GM19025 (cell line): ENCODE measurements around the gene DEFB124.
"Not testable (repeated sequence)": the region's sequence is repeated elsewhere in the genome, so short reads cannot be mapped to it uniquely, and the experiment has no call there.

Source experiments
- ATAC-seq: cut with Tn5 transposase; IDR thresholded peaks from one replicate; pipeline ENCODE4 v1.9.1; 2021; ENCODE audit warnings: mild to moderate bottlenecking, low read depth, moderate library complexity; ENCODE audit not compliant: unreplicated experiment

DEFB124 gene

DNA sequence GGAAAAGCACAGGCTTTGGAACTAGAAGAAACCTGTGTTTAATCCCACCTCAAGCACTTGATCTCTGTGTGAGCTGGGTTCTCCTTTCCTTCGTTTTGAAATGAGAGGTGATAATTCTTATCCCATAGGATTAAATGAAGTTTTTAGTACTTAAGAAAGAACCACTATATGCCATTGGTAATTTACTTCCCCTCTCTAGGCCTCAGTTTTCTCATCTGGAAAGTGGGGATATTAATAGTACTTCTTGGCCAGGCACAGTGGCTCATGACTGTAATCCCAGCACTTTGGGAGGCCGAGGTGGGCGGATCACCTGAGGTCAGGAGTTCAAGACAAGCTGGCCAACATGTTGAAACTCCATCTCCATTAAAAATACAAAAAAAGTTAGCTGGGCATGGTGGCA, 14.2 kb upstream of the DEFB124 start:
- no peak for ATAC-seq

DNA sequence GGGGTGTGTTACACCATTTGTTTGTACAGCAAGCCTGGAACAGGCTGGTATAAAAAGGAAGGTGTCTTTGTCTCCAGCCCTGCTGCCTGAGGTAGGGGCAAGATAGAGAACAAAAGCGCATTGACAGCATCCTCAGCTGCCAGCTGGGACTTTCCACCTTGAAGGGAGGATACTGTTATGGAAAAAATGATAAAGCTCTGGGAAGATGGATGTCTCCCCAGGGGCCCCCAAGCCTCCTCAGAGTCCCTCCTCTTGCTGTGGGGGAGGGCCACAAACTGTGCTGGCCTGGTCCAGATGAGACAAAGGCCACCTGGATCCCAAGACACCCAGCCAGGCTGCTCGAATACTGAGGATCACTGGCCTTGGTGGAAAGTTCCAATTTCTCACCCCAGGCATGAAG, 13.2 kb upstream of the DEFB124 start:
- no peak for ATAC-seq

DNA sequence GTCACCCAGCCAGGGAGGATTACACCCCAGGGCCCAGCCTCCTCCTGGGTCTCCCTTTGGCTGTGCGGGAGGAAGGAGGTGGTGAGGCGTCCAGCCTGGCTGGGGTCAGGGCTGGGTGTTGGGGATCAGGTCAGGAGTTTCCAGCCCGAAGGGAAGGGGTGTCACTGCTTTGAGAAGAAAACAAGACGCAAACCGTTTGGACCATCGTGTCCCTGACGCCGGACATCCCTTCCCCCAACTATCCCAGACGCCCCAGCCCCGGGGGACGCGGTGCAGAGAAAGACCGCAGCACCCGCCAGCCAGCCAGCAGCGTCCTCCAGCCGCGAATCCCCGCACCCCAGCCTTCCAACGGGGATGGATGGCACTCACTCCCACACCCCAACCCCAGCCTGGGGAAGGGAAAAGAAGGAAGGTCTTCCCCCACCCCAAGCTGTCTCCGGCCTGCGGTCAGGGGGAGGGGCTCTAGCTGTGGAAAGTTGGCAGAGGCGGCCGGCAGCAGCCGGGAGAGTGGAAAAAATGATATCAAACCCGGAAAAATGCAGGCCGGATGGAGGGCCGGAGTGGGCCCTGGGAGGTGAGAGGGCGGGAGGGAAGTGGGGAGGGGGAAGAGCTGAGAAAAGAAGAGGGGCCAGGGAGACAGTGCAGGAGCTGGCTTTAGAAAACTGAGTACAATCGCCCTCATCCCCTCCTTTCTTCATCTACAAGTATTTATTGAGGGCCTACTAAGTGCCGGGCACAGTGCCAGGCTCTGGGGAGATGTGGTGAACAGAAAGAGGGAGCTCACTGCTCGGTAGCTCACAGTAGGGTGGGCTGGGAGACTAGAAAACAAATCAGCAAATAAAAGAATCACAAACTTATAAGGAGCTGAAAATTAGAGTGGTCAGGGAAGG, 10.8 kb upstream of the DEFB124 start:
- ATAC-seq: no peak

DNA sequence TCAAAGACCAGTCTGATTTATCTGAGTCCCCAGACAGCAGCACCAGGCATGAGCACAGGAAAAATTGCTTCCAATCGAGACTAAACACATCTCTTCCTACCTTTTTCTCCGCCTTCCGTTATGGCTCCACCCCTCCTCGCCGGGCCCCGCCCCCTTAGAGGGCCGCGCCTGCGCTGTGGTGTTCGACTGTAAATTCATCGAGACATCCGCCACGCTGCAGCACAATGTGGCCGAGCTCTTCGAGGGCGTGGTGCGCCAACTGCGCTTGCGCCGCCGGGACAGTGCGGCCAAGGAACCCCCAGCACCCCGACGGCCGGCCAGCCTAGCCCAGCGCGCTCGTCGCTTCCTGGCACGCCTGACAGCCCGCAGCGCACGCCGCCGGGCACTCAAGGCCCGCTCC, 9.1 kb upstream of the DEFB124 start:
- no peak for ATAC-seq

DNA sequence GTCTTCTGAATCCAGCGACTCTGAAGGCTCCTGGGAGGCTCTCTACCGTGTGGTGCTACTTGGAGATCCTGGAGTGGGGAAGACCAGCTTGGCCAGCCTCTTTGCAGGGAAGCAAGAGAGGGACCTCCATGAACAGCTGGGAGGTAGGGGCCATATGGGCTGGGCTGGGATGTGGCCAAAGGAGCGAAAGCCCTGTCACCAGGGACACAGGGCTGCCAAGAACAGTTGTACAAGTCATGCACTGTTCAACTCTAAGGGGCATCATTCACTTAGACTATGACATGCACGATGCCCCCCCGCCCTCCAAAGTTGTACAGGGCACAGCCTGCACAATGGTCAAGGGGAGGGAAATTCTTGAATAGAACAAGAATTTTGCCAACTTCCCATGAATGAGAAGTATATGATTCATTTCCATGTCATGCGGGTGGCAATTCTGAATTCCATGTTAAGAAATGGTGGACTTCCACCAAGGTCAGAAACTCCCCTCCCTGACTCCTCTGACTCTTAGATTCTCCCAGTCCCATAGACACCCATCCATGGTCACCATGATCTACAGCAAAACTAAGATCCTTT, 1.8 kb upstream of the DEFB124 start:
- ATAC-seq: no peak

DNA sequence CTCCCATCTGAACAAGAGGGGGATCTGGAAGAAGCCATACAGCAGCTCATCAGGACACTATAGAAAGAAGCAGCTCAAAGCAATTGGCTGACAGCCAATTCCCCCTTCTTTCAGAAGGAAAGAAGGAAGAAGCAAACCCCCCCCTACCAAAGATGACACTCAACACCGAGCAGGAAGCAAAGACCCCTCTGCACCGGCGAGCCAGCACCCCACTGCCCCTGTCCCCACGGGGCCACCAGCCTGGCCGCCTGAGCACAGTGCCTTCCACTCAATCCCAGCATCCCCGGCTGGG, 1.3 kb upstream of the DEFB124 start:
- ATAC-seq: no peak

DNA sequence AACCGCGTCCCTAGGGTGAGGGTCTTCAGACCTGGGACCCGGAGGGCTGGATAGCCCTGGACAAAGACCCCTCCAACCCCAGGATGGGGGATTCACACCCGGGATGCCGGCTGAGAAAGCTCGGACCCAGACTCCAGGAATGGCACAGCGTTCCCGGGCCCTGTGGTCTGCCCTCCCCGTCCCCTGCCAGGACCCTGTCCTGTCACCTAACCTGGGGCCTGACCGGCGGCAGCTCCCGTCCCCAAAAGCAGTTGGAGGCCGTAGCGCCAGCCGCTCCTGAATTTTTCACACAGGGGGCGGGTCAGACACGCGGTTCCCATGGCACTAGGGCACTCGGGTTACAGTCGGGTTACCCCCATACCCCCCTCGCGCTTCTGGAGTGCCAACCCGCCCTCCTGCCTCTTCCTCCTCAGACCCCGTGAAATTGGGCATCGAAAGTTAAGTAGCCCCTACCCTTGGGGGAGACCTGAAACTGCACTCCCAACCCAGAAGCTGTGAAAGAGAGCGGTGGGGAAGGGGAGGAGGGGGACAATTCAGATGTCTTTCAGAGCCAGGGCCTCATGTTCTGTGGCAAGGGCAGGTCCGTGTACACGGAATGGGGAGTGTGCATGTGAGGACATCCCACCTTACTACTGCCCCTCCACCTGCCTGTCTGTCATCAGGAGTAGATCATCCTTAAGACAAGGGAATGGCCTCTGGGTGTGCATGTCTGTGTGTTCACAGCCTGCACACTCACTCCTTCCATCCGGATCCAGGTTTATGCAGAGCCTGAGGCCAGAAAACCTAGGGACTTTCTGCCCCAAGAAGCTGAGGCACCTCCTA, 756 bp upstream of the DEFB124 start:
- ATAC-seq: no peak

DNA sequence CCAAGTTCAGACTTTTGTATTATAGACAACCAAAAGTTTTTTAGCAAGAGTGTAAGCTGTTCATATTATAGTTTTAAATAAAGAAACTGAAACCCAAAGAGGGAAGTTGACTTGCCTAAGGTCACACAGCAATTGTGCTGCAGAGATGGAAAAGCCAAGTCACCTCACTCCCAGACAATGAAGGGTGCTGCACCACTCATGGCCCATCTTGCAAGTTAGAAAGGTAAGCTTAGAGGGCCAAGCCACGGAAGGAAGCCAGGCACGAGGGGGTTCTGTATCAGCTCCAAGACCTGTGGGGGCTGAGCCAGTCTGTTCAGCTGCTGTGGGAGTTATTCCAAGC, 860 bp downstream of the DEFB124 start:
- ATAC-seq: no peak

DNA sequence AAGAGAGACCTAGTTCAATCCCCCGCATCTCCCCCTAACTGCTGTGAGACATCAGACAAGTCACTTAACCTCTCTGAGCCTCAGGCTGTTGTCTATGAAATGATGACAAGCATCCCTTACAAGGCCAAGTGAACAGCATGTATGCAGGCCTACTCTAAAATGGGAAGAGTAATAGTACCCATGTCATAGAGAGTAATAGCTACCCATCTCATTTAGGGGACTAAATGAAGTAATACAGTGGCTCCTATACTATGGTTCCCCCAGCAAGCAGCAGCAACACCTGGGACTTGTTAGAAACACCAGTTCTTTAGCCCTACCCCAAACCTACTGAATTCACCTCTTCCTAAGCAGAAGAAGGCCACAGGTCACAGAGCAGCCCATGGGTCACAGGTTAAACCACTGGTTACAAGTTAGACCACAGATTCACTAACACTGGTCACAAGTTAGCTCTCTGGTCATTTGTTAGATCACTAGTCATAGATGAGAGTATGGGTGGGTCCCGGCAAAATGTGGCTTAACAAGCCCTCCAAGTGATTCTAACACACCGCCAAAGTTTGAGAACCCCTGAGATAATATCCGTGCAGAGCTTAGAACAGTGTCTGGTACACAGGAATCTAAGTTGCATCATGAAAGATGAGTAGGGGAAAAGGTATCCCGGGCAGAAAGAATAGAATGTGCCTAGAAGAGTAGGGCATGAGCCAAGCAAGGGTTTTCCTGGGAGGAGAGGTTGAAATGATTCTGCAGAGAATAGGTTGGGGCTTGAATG, 1.4 kb downstream of the DEFB124 start:
- ATAC-seq: no peak

DNA sequence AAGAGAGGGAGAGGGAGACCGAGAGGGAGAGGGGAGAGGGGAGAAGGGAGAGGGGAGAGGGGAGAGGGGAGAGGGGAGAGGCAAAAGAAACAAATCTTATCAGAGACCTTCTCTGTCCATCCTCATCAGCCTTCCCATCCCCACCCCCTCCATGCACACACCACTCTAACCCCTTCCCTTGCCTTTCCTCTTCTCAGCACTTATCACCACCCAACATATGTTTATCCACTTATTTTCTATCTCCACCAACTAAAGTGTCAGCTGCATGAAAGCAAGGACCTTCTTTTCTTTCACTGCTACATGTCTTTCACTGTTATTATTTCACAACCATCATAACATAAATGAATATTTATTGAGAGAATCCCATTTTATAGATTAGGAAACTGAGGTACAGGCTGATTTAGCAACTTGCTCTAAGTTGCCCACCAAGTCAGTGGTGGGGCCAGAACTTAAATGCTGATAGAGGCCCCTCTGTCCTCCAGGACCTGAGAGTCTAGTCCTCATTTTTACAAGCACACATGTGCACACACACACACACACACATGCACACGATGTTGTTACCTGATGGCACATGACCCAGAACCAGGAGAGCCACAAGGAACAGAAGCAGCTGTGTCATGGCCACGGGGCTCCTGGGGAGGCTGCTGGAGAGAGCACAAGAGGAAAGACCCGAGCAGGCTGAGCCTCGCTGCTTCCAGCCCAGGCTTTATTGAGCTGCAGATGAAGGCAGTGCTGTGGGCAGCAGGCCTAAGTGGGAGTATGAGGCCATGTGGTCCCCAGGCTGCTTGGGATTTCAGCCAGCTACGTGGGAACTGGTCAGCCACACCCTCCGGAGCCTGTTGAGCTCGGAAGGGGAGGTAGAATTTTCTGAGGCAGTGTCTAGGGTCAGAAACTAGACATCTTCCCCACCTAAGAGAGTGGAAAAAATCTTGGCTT, 2.3 kb downstream of the DEFB124 start:
- no peak for ATAC-seq

DNA sequence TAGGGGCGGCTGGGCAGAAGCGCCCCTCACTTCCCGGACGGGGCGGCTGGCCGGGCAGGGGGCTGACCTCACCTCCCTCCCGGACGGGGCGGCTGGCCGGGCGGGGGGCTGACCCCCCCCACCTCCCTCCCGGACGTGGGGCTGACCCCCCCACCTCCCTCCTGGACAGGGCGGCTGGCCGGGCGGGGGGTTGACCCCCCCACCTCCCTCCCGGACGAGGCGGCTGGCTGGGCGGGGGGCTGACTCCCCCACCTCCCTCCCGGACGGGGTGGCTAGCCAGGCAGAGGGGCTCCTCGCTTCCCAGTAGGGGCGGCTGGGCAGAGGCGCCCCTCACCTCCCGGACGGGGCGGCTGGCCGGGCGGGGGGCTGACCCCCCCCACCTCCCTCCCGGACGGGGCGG, 4.0 kb downstream of the DEFB124 start:
- not testable (repeated sequence) for ATAC-seq

DNA sequence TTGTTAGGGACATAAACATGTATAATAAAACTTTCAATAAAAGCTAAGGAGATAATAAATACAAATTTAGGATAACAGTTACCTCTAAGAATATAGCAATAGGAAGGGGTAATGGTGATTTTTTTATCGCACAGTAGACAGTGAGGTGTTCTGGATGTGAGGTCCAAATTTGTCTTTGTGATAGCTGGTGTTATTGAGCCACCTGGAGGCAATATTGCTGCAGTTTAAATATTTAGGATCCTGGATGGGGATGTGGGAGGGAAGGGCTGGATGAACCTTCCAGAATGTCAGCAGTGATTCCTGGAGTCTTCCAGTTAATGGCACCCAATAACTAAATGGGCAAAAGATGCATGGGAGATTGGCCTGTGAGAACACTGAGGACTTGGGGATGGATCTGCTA, 20.6 kb downstream of the DEFB124 start:
- no peak for ATAC-seq

DNA sequence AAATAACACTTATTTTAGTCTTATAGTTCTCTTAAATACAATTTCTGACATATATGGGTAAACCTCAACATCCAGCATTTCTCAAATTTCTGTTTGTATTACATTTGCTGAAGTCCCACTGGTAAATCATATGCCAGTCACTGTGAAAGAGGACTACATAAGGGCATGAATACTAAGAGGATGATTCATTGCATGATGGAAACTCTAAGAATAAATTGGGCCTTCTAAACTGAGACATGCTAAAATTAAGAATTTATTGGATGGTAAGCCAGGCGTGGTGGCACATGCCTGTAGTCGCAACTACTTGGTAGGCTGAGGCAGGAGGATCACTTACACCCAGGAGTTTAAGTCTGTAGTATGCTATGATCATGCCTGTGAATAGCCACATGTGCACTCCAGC, 22.4 kb downstream of the DEFB124 start:
- no peak for ATAC-seq

DNA sequence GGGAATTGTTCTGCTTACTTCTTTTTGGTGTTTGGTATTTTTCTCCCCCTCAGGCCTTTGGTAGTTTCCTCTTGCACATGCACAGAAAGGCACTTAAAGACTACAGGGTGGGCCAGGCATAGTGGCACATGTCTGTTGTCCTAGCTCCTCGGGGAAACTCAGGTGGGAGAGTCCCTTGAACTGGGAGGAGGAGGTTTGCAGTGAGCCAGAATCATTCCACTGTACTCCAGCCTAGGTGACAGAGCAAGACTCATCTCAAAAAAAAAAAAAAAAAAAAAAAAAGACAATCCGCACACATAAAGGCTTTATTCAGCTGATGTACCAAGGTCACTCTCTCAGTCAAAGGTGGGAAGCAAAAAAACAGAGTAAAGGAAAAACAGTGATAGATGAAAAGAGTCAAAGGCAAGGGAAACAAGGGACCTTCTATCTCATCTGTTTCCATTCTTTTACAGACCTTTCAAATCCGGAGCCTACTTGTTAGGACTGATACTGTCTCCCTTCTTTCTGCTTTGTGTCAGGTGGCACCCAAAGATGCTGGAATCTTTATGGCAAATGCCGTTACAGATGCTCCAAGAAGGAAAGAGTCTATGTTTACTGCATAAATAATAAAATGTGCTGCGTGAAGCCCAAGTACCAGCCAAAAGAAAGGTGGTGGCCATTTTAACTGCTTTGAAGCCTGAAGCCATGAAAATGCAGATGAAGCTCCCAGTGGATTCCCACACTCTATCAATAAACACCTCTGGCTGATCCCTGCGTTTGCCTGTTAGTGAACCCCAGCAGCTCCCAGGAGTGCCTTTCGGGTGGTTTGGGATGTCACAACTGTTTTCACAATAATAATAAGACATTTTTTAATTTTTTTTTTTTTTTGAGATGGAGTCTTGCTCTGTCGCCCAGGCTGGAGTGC, 25.2 kb downstream of the DEFB124 start:
- ATAC-seq: no peak

DNA sequence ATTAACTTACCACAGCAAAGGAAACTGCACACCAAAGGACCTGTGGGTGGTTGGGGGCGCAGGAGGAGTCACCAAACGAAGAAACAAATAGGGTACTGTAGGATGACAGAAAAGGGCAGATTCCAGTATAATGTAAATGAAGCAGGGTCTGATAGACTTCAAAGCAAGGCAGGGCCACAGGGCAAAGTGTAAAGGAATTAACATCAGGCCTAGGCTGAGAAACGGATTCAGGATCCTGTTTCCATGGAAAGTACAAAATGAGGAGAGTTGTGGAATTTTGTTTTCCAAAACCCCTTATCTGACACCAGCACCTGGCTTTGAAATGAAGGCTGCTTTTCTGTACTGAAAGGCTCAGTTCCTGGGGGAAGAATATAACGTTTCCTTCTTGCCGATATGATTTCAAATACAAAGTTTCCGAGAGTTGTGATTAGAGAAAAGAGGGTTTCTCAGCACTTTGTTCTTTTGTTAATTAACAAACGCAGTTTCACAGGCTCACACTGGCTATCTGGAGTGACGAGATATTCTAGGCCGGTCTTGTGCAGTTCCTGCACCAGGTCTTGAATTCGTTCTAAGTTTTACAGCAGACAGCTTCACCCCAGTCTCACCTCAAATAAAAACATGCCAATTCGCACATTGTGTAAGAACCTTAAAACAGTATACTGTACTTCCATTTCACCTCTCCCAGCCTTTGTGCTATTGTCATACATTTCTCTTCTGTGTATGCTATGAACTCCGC, 28.7 kb downstream of the DEFB124 start:
- ATAC-seq: no peak

DNA sequence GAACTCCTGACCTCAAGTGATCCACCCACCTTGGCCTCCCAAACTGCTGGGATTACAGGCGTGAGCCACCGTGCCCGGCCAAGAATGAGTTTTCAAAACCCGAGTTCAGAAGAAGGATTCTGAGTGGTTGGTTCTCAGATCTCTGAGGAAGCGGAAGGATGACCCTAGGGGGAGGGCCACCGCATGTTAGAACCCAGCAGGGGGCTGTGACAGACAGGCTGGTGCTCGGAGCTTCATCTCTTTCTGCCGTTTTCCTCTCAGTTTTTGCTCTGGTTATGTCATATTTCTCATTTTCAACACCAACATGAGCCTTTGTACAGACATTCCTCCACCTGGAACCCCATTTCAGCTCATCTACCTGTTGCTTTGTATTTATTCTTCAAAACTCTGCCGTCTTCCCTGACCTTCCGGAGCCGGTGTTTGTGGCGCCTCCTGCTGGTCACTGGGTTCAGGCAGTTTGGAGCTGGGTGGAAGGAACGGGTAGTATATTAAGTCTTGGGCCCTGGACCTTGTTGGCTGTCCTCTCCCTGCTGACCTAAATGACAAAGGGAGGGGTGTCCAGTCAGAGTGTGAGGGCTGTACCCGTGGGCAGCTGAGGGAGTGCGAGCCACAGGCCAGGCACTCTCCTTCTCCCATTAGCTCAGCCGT, 34.8 kb downstream of the DEFB124 start, which contains the start of gene DEFB123:
TSS of gene DEFB123 (plus strand) at position 621 of the 648 bp plus-strand sequence. CDS start 67 bp downstream, outside the sequence.
- no peak for ATAC-seq

DNA sequence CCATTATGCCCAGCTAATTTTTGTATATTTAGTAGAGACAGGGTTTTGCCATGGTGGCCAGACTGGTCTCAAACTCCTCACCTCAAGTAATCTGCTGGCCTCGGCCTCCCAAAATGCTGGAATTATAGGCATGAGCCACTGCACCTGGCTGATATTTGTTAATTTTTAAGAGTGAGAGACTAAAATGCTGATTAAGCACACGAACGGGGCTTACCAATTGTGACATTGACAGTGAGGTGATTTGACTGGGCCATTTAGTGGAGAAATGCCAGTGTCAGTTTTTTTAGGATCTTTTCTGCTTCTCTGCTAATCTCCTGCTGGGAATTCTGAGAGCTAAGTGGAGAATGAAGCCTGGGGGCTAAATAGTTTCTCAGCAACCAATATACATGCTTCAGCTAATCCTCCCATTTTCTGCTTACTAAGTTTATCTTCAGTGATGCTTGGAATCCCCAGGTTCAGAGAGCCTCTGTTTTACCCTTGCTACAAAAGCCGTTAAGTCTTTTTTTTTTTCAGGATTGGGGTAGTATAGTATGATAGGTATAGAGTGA, 44.3 kb downstream of the DEFB124 start:
- ATAC-seq: no peak
